Mammary epithelial cell (primary cell): ENCODE results near the gene RAB25.

Experiments
- EZH2 ChIP-seq: IDR thresholded peaks from 2 replicates; pipeline ENCODE4 v1.6.1; 2012; ENCODE audit warnings: low read length, inconsistent platforms, borderline replicate concordance
- TF ChIP-seq, protein P1 (sequence below), 2 donors: IDR thresholded peaks in 1 of 2; conservative IDR thresholded peaks in 1 of 2; 2 replicates each; pipeline ENCODE4 v1.5.1; 2011 to 2012; ENCODE audit warnings: inconsistent platforms in 2 of 2, low read length in 2 of 2, mild to moderate bottlenecking in 2 of 2, control low read depth in 1 of 2, low read depth in 1 of 2; ENCODE audit not compliant: insufficient read depth in 1 of 2; ENCODE audit errors: extremely low read depth in 1 of 2

DNA sequence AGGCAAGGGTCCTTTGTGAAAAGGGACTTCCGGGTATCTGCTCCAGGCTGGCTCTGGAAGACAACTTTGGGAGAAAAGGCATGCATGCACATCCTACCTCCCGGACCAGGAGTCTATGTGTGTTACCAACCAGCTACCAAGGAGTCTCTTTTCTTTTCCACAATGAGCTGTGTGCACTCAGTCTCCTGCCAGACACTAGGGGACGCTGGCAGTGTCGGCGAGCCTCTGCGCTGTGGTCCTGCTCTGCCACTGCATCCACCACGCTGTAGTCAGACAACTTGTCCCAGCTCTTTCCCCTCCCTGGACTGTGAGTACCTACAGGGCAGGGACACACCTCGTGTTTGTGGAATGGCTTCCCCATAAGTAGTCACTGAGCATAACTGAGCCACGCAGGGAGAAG, 35.1 kb upstream of the RAB25 start:
- TF ChIP-seq, protein P1, sequence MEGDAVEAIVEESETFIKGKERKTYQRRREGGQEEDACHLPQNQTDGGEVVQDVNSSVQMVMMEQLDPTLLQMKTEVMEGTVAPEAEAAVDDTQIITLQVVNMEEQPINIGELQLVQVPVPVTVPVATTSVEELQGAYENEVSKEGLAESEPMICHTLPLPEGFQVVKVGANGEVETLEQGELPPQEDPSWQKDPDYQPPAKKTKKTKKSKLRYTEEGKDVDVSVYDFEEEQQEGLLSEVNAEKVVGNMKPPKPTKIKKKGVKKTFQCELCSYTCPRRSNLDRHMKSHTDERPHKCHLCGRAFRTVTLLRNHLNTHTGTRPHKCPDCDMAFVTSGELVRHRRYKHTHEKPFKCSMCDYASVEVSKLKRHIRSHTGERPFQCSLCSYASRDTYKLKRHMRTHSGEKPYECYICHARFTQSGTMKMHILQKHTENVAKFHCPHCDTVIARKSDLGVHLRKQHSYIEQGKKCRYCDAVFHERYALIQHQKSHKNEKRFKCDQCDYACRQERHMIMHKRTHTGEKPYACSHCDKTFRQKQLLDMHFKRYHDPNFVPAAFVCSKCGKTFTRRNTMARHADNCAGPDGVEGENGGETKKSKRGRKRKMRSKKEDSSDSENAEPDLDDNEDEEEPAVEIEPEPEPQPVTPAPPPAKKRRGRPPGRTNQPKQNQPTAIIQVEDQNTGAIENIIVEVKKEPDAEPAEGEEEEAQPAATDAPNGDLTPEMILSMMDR (conservative IDR thresholded peaks at IDR 0.05 in 1 of 2, IDR thresholded peaks at IDR 0.05 in 1 of 2; ENCODE audit: extremely low read depth in 1 of 2, insufficient read depth in 1 of 2, low read depth in 1 of 2, low read length in 2 of 2) = peak; percentile 36 to 54
- no peak for TF ChIP-seq EZH2
